HG02852 (cell line): ENCODE data around the gene ANO7.

Experiments
- ATAC-seq: cut with Tn5 transposase; IDR thresholded peaks from one replicate; pipeline ENCODE4 v1.9.1; 2021; ENCODE audit warnings: mild to moderate bottlenecking, moderate library complexity; ENCODE audit not compliant: unreplicated experiment

The ANO7 gene

GRCh38 chr2:241156971-241157441 lies 31.5 kb upstream of the ANO7 start:
- no peak for ATAC-seq

GRCh38 chr2:241157841-241158545 lies 30.5 kb upstream of the ANO7 start:
- no peak for ATAC-seq

- ATAC-seq = no peak
Measured at GRCh38 chr2:241158546-241158900, 30.0 kb upstream of the ANO7 start.

GRCh38 chr2:241159116-241159515 lies 29.4 kb upstream of the ANO7 start:
- ATAC-seq = no peak

GRCh38 chr2:241160318-241160717 lies 28.2 kb upstream of the ANO7 start:
- no peak for ATAC-seq

- ATAC-seq = no peak
Measured at GRCh38 chr2:241161646-241162281, 26.7 kb upstream of the ANO7 start.

- ATAC-seq = no peak
Measured at GRCh38 chr2:241163601-241164118, 24.8 kb upstream of the ANO7 start.

- ATAC-seq = no peak
Measured at GRCh38 chr2:241168366-241168765, 20.1 kb upstream of the ANO7 start.

- ATAC-seq = no peak
Measured at GRCh38 chr2:241173557-241173956, 14.9 kb upstream of the ANO7 start.

- no peak for ATAC-seq
Measured at GRCh38 chr2:241177526-241178334, 10.7 kb upstream of the ANO7 start.

GRCh38 chr2:241178961-241179360 lies 9.5 kb upstream of the ANO7 start:
- no peak for ATAC-seq

- ATAC-seq = no peak
Measured at GRCh38 chr2:241179899-241180298, 8.6 kb upstream of the ANO7 start.

GRCh38 chr2:241180495-241180894 lies 8.0 kb upstream of the ANO7 start:
- ATAC-seq = no peak

GRCh38 chr2:241182126-241182525 lies 6.4 kb upstream of the ANO7 start:
- ATAC-seq = no peak

GRCh38 chr2:241182531-241183133 lies 5.8 kb upstream of the ANO7 start:
- ATAC-seq = no peak

GRCh38 chr2:241183221-241183620 lies 5.3 kb upstream of the ANO7 start:
- ATAC-seq = no peak

- ATAC-seq = no peak
Measured at GRCh38 chr2:241184901-241185300, 3.6 kb upstream of the ANO7 start.

- ATAC-seq = no peak
Measured at GRCh38 chr2:241185961-241186360, 2.5 kb upstream of the ANO7 start.

GRCh38 chr2:241187101-241187917 lies 1.2 kb upstream of the ANO7 start:
- ATAC-seq = no peak

GRCh38 chr2:241187918-241188234 lies 601 bp upstream of the ANO7 start:
- ATAC-seq = no peak
